PC-3 (cell line): ENCODE data around the gene FAXDC2.

Experiments
- CTCF ChIP-seq: fragments of 300-600 bp; sonication (generic); conservative IDR thresholded peaks from 2 replicates; pipeline ENCODE4 v1.5.1; 2017; ENCODE audit warnings: antibody characterized with exemption, low read depth, mild to moderate bottlenecking, low read length
- EZH2 ChIP-seq: fragments of 300-600 bp; sonication (generic); IDR thresholded peaks from one replicate; pipeline ENCODE4 v1.6.1; 2017; ENCODE audit warnings: antibody characterized with exemption, mild to moderate bottlenecking, low read length; ENCODE audit not compliant: unreplicated experiment
- EZH2phosphoT487 ChIP-seq: fragments of 300-600 bp; sonication (generic); IDR thresholded peaks from 2 replicates; pipeline ENCODE4 v1.6.1; 2018; ENCODE audit warnings: mild to moderate bottlenecking, antibody characterized with exemption, low read length, borderline replicate concordance

DNA sequence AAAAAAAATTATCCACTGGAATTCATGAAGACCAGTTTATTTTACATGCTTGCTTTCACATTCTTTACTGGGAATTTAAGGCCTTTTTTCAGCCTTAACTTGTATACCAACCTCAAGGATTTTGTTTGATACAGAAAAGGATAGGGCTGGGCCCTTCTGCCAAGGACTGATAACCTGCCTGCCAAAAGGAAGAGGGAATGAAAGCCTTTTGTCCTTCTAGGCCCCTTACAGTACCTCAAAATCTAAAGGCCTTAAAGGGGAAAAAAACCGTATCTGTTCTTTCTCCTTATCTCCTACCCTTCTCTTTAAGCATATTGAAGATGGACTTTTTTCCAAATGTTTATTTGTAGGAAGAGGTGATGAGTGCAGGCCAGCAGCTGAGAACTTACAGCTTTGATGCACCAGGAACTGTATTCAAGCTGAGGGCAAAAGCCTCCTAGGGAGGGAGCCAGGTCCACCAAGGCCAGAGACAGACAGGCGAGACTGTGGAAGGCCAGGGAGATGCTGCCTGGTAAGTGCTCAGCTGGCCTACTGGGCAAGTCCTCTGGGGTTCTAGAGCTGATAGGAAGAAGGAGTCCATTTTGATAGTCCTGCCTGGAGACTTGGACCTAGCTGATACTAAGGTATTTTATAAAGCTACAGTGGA is 31.8 kb downstream of the FAXDC2 start:
- no peak for TF ChIP-seq CTCF
- no peak for TF ChIP-seq EZH2phosphoT487
- no peak for TF ChIP-seq EZH2
